Activated T-helper 1 cell treated with Interleukin-2 at 50 U/mL for 16 hours (primary cell): ENCODE data around the gene TSFM.

Experiments used
- DNase-seq: peaks from one replicate; pipeline ENCODE4 v3.0.0-alpha.2; 2020; ENCODE audit warnings: low read depth

The TSFM gene

GRCh38 chr12:57834086-57834876, 51.7 kb downstream of the TSFM start:
- DNase-seq, result no peak

GRCh38 chr12:57835366-57836288, 53.0 kb downstream of the TSFM start:
- DNase-seq, result no peak

DNA sequence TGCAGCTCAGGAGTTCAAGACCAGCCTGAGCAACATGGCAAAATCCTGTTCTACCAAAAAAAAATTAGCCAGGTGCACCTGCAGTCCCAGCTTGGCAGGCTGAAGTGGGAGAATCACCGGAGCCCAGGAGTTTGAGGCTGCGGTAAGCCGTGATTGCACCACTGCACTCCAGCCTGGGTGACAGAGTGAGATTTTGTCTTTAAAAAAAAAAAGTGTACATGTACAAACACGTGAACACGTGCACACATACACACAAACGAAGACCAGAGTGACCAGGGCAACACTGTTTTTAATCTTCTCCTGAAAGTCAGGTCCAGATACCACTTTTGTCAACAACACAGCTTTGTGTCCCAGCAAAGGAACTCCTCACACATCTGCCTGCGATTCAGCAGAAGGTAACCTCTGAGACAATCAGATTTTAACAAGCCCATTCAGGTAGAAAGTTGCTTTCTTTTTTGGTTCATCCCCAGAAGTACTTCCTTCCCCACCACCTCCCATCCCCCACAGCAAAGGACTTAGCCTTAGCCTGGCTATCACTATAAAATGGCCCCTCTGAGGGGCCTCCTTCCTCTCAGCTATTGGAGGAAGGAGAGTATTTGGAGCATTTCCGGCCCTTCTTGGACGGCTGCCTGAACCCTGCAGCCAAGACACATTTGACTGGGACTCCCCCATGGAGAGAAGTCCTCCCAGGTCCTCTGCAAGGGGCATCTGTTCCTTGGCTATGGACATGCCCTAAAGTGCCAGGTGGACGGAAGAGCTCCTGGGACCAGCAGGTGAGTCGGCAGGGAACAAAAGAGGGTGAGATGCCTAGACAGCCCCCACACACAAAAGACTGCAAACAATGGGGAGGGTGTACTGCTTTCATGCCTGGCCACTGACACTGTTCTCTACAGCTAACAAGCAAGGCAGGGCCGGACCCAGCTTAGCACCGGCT, 54.1 kb downstream of the TSFM start:
- DNase-seq, result no peak

GRCh38 chr12:57837864-57838562, 55.4 kb downstream of the TSFM start:
- no peak for DNase-seq

DNA sequence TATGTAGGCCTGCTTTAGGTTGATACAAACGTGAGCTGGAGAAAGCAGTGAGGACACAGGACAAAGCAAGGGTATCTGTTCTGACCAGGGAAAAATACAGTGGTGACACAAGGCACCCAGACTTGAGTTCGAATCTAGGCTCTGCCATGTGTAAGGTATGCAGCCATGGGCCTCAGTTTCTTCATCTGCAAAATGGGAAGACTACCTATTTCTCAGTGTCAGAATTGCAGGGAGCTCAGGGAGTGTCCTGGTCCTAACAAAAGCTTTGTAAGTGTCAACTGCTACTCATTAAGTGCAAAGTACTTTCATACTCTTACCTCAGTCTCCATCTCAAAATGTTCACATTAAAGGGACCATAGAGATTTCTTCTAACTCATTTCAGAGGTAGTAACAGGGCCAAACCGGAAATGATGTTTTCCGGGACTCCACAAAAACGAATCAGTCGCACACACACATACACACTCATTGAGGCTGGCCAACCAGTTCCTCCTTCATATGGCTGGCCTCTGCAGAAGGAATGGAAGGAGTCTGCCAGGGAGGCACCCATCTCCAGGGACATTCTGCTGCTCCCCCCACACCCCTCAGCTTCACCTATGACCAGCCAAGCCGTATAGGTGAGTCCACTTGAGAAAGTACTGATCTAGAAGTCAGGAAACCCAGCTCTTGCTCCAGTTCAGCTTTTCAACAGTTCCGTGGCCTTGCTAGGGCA, 56.2 kb downstream of the TSFM start:
- no peak for DNase-seq

DNA sequence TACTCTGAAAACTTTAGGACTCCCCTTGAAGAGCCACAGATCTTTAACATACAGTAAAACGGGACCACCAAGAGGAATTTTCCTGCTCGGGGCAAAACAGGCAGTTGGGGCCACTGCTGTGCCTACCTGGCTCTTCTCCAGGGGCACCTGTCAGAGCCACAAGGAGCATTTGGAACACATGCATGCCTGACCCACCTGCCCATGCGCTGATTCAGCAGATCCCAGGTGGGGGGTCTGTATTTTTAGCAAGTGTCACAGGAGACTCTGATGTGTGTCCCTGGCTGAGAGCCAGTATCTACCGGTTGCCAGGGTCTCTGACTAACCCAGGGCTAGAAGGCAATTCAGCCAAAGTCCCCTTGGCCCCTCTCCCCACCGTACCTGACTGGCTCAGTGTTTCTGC, 57.4 kb downstream of the TSFM start:
- no peak for DNase-seq

DNA sequence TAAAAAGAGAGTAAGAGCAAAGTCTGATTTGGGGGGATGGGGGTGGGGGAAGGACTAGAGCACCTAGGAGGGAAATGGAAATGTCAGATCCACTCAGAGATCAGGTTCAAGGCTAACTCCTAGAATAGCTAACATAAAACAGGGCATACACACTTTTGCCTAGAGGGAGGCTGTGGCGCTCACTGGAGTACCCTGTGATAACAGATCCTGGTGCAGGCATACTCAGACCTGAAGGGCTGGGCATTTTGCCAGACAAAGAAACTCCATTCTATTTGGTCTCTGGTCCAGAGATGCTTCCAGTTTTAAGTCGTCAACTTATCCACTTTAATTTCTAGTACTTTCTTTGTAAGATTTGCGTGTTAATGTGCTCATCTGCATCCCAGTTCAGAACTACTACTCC, 58.1 kb downstream of the TSFM start:
- no peak for DNase-seq

GRCh38 chr12:57841445-57841844, 58.9 kb downstream of the TSFM start:
- DNase-seq, result no peak

- DNase-seq, result no peak
These were observed 60.0 kb downstream of the TSFM start for GRCh38 chr12:57842342-57843294.

DNA sequence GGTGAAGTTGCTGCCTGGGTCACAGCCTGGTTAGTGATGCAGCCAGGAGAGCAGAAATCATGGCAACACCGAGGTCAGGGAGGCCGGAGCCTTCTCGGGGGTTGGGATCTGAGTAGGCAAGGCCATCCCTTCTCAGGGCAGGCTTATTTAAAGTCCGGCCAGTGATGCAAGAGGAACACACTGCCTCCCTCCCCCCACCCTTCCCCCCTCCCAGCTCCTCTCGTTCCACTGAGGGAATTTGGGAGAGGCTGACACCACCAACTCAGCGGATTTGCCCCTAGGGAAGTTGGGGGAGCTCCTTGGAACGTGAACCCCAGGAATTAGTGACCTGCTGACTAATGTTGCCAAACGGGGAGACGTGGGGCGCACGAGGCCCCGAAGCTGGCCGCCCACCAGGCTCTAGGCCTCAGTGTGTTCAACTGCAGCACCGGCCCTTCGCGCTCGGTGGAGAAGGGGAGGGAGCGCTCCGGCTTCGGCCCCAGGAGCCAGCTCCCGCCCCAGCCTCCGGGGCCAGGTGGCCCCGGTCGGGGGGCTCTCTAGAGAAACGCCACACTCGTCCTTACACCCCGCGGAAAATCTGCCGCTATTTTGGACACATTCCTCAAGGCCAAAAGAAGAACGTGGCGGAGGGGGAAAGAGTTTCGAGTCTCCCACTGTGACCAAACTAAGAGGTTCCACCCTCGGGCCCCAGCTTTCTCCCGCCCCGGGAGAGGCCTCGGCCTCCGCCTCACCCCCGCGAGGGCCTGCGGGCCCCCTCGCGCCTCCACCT, 62.3 kb downstream of the TSFM start:
- no peak for DNase-seq

DNA sequence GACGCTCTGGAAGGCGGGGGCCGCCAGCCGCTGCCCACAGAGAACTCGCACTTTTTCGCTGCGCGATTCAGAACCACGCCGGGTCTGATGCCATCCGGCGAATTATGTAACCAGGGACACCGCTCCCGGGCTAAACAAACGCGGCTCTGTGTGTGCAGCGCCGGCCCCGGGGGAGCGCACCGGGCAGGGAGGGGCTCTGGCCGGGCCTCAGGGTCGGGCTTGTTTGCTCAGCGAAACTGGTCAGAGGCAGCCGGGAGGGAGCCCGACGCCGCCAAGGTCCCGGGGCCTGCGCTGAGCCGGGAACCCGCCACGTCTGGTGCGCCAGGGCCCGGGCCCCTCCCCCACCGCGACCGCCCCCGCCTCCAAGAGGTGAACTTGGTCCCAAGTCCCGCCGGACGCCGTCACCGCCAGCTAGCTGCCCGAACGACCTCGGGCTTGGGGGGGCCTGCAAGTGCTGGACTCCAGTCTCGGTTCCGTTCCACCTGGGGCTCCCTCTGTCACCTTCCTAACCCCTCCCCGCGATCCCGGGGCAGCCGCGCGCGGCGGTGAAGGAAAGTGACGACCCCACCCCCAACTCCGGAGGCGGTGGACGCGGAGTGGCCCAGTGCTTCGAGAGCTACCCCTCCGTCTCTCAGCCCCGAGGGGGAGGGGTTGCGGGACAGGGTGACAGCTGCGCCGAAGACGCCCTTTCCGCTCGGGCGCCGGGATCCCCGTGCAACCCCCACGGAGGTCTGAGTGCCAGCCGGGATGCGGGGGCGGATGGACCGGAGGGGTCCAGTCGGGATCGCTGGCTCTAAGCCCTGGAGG, 63.1 kb downstream of the TSFM start:
- peak; percentile 43 for DNase-seq

- DNase-seq, result peak; percentile 14
These were observed 63.6 kb downstream of the TSFM start for GRCh38 chr12:57846285-57846576.

GRCh38 chr12:57846577-57847319, 64.2 kb downstream of the TSFM start, which contains the start of gene CTDSP2:
CTDSP2 (minus strand) TSS chr12:57846729; CDS start chr12:57846435, 294 bp downstream.
- DNase-seq, result peak; percentile 83
